Activated T-cell treated with anti-CD3 and anti-CD28 coated beads, Interleukin-2, amount 50 U/mL, for 24 hours (primary cell): ENCODE data around the gene ACSM2A.
"Not testable (repeated sequence)": the region's sequence is repeated elsewhere in the genome, so short reads cannot be mapped to it uniquely, and the experiment has no call there.

ENCODE experiments used
- DNase-seq: peaks from one replicate; pipeline ENCODE4 v3.0.0-alpha.2; 2020
- H3K27ac Mint-ChIP-seq: 2 replicates; pipeline ENCODE4 v1.8.0; 2020; ENCODE audit warnings: mild to moderate bottlenecking, mixed read lengths
- H3K27me3 Mint-ChIP-seq: 2 replicates; pipeline ENCODE4 v1.8.0; 2020; ENCODE audit warnings: mixed read lengths
- H3K36me3 Mint-ChIP-seq: 2 replicates; pipeline ENCODE4 v1.8.0; 2020; ENCODE audit warnings: low read depth, mixed read lengths
- H3K4me1 Mint-ChIP-seq: 2 replicates; pipeline ENCODE4 v1.8.0; 2020; ENCODE audit warnings: low read depth, mixed read lengths
- H3K4me3 Mint-ChIP-seq: 2 replicates; pipeline ENCODE4 v1.8.0; 2020; ENCODE audit warnings: mild to moderate bottlenecking, moderate library complexity, mixed read lengths
- H3K9me3 Mint-ChIP-seq: 2 replicates; pipeline ENCODE4 v1.8.0; 2020; ENCODE audit warnings: mixed read lengths

Gene ACSM2A, protein sequence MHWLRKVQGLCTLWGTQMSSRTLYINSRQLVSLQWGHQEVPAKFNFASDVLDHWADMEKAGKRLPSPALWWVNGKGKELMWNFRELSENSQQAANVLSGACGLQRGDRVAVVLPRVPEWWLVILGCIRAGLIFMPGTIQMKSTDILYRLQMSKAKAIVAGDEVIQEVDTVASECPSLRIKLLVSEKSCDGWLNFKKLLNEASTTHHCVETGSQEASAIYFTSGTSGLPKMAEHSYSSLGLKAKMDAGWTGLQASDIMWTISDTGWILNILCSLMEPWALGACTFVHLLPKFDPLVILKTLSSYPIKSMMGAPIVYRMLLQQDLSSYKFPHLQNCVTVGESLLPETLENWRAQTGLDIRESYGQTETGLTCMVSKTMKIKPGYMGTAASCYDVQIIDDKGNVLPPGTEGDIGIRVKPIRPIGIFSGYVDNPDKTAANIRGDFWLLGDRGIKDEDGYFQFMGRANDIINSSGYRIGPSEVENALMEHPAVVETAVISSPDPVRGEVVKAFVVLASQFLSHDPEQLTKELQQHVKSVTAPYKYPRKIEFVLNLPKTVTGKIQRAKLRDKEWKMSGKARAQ

DNA sequence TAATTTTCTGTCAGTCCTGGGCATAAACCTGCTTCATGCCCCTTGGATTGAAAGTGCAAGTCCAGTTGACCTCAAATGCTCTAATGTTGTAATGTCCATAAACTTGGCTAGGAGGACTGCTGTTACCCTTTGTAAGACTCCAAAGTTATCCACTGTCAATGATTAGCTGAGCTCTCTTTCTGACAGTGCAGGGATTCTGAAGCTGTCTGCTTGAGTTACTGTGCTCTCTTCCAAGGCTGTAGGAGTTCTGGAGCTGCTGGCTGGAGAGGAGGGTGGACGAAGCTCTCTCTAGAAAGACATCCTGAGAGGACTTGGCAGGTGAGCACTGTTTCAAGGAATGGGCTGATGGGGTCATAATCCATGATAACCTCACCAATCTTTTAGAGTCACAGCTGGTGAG lies at the start of gene ACSM2A:
Gene ACSM2A (plus strand): TSS at position 158 of the 400 bp plus-strand sequence. CDS start 8,594 bp downstream, outside the sequence.
- not testable (repeated sequence) for H3K36me3 Mint-ChIP-seq

DNA sequence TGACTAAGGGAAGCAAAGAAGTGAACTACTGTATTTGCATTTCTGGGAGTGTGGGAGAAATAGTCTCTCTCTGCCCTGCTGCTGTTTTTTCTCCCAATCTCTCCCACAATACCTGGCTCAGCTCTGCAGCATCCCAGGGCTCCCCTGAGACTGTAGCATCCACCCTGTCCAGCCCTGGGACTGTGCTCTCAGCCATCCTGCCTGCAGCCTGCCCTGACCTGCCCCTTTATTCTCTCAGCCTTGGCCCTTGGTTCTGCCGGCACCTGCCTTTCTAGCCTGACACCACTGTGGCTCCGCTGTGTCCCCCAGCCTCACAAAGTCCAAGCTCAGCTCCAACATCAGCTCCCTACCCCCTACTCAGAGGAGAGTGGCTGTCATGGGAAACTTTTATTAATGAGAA lies 48.7 kb upstream of the ACSM2A start:
- no peak for DNase-seq
- Mint-ChIP-seq H3K27ac (no peak overlapping the region), H3K27me3 (no peaks in the 10 kb centered on the region), H3K4me1 (no peaks in the 10 kb centered on the region), H3K9me3 (no peaks in the 10 kb centered on the region), H3K4me3 (no peak overlapping the region), H3K36me3 (no peaks in the 10 kb centered on the region)

More for the DNA sequence above, at the start of gene ACSM2A:
- not testable (repeated sequence) for H3K4me1 Mint-ChIP-seq, H3K27me3 Mint-ChIP-seq, H3K9me3 Mint-ChIP-seq, H3K4me3 Mint-ChIP-seq, H3K27ac Mint-ChIP-seq, DNase-seq

DNA sequence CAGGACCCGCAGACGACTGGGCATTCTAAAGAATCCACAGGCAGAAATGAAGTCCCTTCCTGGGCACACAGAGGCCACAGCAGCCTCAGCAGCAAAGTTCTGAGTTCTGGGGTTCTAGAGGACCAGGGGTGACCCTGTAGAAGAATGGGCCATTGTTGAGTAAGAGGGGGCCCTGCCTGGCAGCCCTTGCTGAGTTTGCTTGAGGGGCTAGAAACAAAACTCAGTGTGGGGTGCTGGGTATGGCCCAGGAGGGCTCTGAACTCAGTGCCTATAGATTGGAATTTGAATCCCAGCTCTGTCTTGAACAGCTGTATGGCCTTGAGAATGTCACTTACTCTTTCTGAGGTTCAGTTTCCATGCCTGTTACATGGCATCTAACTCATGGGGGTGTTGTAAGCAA lies 46.7 kb upstream of the ACSM2A start, which contains the start of gene PDILT:
Gene PDILT (minus strand): TSS at position 101 of the 400 bp plus-strand sequence. CDS start 5,437 bp downstream, outside the sequence.
- H3K4me3 Mint-ChIP-seq = no peak within 1 kb of the TSS
- no peaks in the 10 kb centered on the region for H3K36me3 Mint-ChIP-seq

DNA sequence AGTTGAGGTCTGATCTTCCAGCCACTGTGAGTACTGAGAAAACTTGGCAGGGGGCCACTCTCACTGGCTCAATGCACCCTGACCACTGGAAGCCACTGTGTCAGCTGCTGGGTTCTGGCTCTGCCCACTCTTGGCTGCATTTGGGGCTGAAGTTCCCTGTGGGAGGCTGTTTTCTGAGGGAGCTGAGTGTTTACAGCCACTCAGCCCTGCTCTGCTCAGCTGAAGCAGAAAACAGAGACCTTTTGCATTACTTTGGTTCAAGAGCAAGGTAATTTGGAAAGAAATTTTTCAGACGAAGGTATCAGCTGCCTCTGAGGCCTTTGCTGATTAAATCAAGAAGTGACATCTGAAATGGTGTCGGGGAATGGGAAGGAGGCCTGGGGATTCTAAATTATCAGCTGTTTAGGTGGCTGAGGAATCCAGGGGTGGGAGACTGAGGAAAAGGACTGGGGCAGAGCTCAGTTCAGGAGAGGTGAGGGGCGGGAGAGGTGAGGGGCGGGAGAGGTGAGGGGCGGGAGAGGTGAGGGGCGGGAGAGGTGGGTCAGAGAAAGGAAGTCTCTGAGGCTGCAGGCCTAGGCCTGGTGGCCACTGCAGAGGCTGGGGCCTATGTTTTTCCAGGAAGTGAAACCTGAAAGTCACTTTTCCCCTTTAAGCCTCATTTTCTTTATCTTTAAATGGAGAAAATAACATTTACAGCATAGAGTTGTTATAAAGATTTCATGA lies 41.8 kb upstream of the ACSM2A start, which contains the start of gene ACSM5:
Gene ACSM5 (plus strand): TSS at position 137 of the 723 bp plus-strand sequence. CDS start 1,951 bp downstream, outside the sequence.
- Mint-ChIP-seq H3K4me1 (no peaks in the 10 kb centered on the region), H3K27ac (no peak within 1 kb of the TSS)

More for the DNA sequence above, 46.7 kb upstream of the ACSM2A start, which contains the start of gene PDILT:
- no peak for DNase-seq
- Mint-ChIP-seq H3K9me3 (no peaks in the 10 kb centered on the region), H3K4me1 (no peaks in the 10 kb centered on the region), H3K27ac (no peak within 1 kb of the TSS), H3K27me3 (peaks cover 6% of the 10 kb centered on the region)

DNA sequence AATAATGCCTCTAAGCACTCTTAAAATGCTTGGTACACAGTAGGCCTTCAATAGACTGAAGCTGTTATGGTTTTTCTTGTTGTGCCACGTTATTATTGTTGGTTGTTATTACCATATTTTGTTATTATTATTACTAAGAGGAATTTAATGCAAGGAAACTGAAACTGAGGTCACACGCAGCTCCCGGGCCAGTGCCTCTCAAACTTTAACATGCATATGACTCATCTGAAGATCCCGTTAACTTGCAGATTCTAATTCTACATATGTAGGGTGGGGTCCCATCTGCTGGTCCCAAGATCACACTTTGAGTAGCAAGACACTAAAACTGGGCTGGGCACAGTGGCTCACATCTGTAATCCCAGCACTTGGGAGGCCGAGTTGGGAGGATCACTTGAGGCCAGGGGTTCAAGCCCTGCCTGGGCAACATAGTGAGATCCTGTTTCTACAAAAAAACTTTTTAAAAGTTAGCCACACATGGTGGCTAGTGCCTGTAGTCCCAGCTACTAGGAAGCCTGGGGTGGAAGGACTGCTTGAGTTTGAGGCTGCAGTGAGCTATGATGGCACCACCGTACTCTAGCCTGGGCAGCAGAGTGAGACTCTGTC lies 41.1 kb upstream of the ACSM2A start:
- DNase-seq = no peak
- no peak overlapping the region for H3K27ac Mint-ChIP-seq
- no peaks in the 10 kb centered on the region for H3K9me3 Mint-ChIP-seq
- no peaks in the 10 kb centered on the region for H3K4me1 Mint-ChIP-seq
- H3K4me3 Mint-ChIP-seq = no peak overlapping the region
- H3K27me3 Mint-ChIP-seq = peaks cover 15% of the 10 kb centered on the region
- no peaks in the 10 kb centered on the region for H3K36me3 Mint-ChIP-seq

More for the DNA sequence above, 41.8 kb upstream of the ACSM2A start, which contains the start of gene ACSM5:
- no peak for DNase-seq
- peaks cover 15% of the 10 kb centered on the region for H3K27me3 Mint-ChIP-seq
- no peak within 1 kb of the TSS for H3K4me3 Mint-ChIP-seq
- no peaks in the 10 kb centered on the region for H3K9me3 Mint-ChIP-seq
- no peaks in the 10 kb centered on the region for H3K36me3 Mint-ChIP-seq

DNA sequence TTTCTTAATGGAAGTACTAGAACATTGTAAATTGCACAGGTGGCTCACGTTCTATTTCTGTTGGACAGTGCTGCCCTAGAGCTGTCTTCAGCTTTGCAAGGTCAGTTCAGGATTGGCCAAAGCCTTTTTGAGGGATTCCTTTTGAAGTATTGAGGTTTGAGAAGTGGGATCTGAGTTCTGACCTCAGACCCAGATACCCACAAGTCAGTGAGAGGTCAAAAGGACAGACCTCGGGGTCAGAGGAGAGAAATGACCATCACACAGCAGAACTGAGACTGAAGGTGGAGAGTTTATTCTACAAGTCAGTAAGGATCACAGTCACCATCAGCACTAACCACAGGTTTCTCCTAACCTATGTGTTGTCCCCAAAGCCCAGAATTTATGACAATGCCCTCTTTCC lies 40.3 kb upstream of the ACSM2A start:
- no peak overlapping the region for H3K27ac Mint-ChIP-seq
- no peak overlapping the region for H3K4me3 Mint-ChIP-seq
- no peaks in the 10 kb centered on the region for H3K9me3 Mint-ChIP-seq
- H3K27me3 Mint-ChIP-seq = peaks cover 15% of the 10 kb centered on the region
- DNase-seq = no peak
- no peaks in the 10 kb centered on the region for H3K4me1 Mint-ChIP-seq
- H3K36me3 Mint-ChIP-seq = no peaks in the 10 kb centered on the region

DNA sequence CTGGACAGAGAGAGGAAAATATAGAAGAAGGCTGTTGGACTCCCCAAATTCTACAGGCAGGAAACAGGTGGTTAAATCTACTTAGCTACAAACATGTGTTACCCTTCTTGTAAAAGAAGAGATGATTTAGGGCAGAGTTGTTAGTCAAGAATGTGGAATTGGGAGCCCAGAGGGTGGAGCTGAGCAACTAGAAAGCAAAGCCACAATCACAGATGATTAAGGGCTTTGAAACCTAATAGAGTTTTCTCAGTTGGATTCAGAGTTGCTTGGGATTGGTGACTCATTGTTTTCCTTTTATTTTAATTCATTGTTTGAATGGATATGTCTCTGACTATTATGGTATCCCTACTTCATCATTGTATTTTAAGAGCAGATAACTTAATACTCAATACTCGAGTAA lies 35.8 kb upstream of the ACSM2A start:
- H3K4me1 Mint-ChIP-seq = no peaks in the 10 kb centered on the region
- DNase-seq = no peak
- no peak overlapping the region for H3K27ac Mint-ChIP-seq
- no peaks in the 10 kb centered on the region for H3K9me3 Mint-ChIP-seq
- no peak overlapping the region for H3K4me3 Mint-ChIP-seq
- peaks cover 9% of the 10 kb centered on the region for H3K27me3 Mint-ChIP-seq
- H3K36me3 Mint-ChIP-seq = no peaks in the 10 kb centered on the region

DNA sequence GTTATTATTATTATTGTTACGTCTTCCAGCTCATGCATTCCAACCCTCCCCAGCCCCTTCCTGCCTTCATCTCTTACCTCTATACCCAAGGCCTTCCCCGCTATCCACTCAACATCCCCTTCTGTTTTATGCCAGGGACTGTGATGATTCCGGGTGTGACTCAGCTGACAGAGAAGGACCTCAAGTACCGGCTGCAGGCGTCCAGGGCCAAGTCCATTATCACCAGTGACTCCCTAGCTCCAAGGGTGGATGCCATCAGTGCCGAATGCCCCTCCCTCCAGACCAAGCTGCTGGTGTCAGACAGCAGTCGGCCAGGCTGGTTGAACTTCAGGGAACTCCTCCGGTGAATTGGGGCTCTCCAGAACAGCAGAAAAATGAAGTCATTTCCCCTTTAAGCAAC lies 32.2 kb upstream of the ACSM2A start:
- H3K4me3 Mint-ChIP-seq, H3K9me3 Mint-ChIP-seq, DNase-seq, H3K36me3 Mint-ChIP-seq, H3K4me1 Mint-ChIP-seq, H3K27ac Mint-ChIP-seq, H3K27me3 Mint-ChIP-seq: not testable (repeated sequence)

DNA sequence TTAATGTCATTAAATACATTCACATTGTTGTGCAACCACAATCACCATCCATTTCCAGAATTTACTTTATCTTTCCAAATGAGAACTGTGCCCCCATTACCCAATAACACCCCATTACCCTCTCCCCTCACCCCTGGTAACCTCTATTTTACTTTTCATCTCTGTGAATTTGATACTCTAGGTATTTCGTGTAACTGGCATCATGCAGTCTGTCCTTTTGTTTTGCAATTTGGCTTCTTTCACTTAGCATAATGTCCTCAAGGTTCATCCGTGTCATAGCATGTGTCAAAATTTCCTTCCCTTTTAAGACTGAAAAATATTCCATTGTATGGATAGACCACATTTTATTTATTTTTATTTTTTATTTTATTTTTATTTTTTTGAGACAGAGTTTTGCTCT lies 29.6 kb upstream of the ACSM2A start:
- H3K4me3 Mint-ChIP-seq, H3K36me3 Mint-ChIP-seq, H3K27ac Mint-ChIP-seq, H3K9me3 Mint-ChIP-seq, H3K27me3 Mint-ChIP-seq, DNase-seq, H3K4me1 Mint-ChIP-seq: not testable (repeated sequence)

DNA sequence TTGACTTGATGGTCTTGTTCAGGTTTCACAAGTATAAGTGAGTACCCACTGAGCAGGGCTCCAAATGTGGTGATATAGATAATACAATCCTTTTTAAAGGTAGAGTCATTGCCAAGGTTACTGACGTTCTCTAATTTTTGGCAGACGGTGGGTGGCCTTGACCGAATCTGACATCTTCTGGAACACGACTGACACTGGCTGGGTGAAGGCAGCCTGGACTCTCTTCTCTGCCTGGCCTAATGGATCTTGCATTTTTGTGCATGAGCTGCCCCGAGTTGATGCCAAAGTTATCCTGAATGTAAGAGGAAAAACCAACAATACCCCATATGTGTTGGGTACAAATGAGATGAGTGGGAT lies 27.6 kb upstream of the ACSM2A start:
- H3K4me3 Mint-ChIP-seq, H3K9me3 Mint-ChIP-seq: not testable (repeated sequence)

DNA sequence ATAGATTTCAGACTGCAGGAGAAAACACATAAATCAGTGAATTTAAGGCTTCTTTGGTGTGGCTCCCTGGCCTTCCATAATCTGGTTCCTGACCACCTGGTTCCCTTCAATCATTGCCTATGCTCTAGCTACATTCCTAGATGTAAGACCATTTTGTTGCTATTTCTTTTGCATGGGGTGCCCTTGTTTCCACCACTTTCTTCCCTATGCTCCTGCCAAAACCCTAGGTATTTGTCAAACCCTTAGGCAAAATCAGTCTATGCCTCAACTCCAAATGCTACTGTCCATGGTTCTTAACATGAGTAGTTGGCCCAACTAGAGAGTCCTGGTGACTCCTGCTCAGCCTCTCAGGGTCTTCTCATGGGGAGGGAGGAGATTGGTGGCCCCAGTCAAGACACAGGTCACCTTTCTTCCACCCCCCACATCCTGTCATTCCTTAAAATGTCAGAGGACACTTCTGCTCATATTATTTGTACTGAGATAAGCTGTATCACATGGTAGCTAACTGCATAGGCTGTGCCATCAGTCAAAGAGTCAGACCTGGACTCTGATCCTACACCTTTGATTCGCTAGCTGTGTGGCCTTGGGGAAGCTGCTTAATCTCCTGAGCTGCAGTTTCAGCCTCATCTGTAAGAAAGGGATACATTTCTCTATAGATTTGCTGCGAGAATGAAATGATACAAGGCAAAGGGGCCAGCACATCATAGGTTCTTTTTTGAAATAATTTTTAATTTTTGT lies 27.0 kb upstream of the ACSM2A start:
- Mint-ChIP-seq H3K4me1 (no peaks in the 10 kb centered on the region), H3K27ac (no peak overlapping the region), H3K4me3 (no peak overlapping the region), H3K9me3 (no peaks in the 10 kb centered on the region), H3K27me3 (peaks cover 6% of the 10 kb centered on the region), H3K36me3 (no peaks in the 10 kb centered on the region)
- no peak for DNase-seq

More for the DNA sequence above, 27.6 kb upstream of the ACSM2A start:
- H3K36me3 Mint-ChIP-seq, H3K4me1 Mint-ChIP-seq, H3K27me3 Mint-ChIP-seq, H3K27ac Mint-ChIP-seq, DNase-seq: not testable (repeated sequence)

DNA sequence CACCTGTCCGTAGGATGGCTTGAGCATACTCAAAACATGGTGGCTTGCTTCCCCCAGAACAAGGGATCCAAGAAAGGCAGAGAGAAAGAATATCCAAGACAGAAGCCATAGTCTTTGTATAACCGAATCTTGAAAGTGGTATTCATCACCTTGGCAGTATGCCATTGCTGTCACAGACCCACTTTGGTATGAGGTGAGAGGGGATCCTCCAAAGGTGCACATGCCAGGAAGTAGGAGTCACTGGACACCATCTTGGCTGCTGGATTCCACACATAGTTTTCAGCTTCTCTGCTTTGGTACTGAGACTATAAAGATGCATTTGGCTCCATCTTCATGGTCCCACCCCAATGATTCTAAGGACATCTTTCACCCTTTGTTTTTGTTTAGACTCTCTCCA lies 23.9 kb upstream of the ACSM2A start:
- not testable (repeated sequence) for H3K4me1 Mint-ChIP-seq, H3K27ac Mint-ChIP-seq, H3K27me3 Mint-ChIP-seq, H3K36me3 Mint-ChIP-seq, DNase-seq, H3K9me3 Mint-ChIP-seq, H3K4me3 Mint-ChIP-seq

DNA sequence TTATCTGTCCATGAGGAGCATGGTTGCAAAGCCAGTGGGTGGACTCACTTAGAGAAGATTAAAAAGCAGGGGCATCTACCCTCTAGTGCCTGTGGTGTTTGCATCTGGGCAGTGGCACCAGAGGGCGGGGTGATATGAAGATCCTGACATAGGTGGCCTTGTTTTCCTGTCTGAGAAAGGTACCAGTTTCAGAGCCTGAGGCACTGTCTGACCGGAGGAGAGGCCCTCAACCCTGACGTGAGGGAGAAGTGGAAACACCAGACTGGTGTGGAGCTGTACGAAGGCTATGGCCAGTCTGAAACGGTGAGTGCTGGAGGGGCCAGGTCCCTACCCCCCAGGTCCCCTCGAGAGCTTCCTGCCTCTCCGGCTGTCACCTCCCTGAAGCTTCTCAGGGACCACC lies 21.8 kb upstream of the ACSM2A start:
- not testable (repeated sequence) for H3K27ac Mint-ChIP-seq

DNA sequence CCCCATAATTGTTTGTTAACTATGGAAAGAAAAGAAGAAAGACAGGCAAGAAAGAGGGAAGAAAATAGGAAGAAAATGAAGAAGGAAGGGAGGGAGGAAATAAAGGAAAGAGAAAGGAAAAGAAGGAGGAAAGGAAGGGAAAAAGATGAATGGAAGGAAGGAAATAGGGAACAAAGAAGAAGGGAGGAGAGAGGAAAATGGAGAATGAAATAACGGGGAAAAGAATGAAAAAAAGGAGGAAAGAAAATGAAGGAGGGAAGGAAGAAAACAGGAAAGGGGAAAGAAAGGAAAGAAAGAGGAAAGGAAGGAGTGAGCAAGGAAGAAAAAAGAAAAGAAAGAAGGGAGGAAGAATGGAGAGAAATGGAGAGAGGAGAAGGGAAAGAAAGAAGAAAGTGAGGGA lies 20.8 kb upstream of the ACSM2A start:
- not testable (repeated sequence) for H3K27ac Mint-ChIP-seq

More for the DNA sequence above, 21.8 kb upstream of the ACSM2A start:
- H3K4me3 Mint-ChIP-seq, H3K27me3 Mint-ChIP-seq, H3K9me3 Mint-ChIP-seq, H3K4me1 Mint-ChIP-seq, DNase-seq, H3K36me3 Mint-ChIP-seq: not testable (repeated sequence)

More for the DNA sequence above, 20.8 kb upstream of the ACSM2A start:
- H3K4me1 Mint-ChIP-seq, H3K27me3 Mint-ChIP-seq, H3K36me3 Mint-ChIP-seq, H3K4me3 Mint-ChIP-seq, DNase-seq, H3K9me3 Mint-ChIP-seq: not testable (repeated sequence)
